GM12873 (cell line): Measurements from ENCODE around the gene CTAG1A.

Experiments used
- TF ChIP-seq, protein P1 (sequence below): IDR thresholded peaks from 2 replicates; pipeline ENCODE4 v1.5.1; 2012; ENCODE audit warnings: low read depth, mild to moderate bottlenecking, moderate library complexity, low read length, control low read depth; ENCODE audit not compliant: insufficient read depth; ENCODE audit errors: missing control alignments

Gene CTAG1A

DNA sequence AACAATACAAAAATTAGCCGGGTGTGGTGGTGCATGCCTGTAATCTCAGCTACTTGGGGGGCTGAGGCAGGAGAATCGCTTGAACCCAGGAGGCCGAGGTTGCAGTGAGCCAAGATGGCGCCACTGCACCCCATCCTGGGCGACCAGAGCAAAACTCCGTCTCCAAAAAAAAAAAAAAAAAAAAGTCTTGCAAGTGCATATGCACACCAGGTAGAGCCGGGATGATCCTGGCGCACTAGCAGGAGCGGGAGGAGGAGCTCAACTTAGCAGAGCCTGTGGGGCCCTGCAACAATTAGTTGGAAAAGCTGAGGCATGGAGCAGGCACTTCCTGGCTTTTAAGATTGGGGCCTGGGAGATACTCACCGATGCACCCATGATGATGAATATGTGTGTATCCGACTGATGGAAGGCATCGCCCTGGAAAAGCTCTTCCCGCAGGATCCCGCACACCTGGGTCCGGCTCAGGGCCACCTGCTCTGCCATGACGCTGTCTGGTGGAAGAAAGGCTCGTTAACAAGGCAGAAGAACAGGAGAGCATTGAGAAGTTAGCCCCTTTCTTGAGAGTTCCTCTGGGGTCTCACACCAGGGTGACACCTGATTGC is 39.2 kb upstream of the CTAG1A start:
- TF ChIP-seq, protein P1, sequence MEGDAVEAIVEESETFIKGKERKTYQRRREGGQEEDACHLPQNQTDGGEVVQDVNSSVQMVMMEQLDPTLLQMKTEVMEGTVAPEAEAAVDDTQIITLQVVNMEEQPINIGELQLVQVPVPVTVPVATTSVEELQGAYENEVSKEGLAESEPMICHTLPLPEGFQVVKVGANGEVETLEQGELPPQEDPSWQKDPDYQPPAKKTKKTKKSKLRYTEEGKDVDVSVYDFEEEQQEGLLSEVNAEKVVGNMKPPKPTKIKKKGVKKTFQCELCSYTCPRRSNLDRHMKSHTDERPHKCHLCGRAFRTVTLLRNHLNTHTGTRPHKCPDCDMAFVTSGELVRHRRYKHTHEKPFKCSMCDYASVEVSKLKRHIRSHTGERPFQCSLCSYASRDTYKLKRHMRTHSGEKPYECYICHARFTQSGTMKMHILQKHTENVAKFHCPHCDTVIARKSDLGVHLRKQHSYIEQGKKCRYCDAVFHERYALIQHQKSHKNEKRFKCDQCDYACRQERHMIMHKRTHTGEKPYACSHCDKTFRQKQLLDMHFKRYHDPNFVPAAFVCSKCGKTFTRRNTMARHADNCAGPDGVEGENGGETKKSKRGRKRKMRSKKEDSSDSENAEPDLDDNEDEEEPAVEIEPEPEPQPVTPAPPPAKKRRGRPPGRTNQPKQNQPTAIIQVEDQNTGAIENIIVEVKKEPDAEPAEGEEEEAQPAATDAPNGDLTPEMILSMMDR: no peak

DNA sequence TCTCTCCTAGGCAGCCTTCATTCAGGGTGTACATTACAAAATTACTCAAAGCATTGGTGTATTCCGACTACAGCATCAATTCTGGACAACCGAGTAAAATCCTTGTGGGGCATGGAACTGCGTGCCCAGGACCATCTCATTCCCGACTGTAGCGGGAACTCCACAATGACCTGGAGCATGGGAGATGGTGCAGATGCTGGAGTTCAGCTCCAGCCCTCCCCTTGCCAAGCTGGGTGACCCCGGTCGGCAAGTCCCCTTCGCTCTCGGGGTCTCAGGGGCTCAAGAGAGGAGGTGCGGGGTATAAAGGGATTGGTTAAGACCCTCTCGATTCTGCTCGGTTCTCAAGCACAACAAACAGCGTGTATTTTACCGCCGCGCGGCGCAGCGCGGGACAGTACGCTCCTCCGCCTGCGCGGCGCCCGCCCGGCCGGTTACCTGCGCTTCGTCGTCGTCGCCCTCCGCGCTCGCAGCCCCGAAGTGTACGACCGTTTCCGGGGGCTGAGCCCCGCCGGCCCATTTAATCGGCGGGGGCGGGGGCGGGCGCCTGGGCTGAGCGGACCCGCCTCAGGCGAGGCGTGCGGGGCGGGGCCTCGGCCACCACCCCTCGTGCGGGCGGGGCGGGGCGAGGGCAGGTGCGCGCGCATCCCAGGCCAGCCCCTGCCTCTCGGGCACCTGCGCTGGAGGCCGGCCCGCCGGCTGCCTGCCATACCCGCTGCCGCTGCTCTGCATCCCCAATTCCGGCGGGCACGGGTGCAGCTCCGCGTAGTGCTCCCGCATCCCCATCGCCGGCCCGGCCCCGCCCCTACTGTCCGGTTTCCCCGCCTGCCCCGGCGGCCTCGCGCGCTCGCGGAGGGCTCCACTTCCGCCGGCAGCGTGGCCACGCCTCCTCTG is 38.3 kb upstream of the CTAG1A start, which contains the start of gene G6PD:
Gene G6PD (minus strand): TSS at position 493 of the 891 bp plus-strand sequence. CDS start 691 bp downstream, outside the sequence.
- TF ChIP-seq, protein P1: no peak

DNA sequence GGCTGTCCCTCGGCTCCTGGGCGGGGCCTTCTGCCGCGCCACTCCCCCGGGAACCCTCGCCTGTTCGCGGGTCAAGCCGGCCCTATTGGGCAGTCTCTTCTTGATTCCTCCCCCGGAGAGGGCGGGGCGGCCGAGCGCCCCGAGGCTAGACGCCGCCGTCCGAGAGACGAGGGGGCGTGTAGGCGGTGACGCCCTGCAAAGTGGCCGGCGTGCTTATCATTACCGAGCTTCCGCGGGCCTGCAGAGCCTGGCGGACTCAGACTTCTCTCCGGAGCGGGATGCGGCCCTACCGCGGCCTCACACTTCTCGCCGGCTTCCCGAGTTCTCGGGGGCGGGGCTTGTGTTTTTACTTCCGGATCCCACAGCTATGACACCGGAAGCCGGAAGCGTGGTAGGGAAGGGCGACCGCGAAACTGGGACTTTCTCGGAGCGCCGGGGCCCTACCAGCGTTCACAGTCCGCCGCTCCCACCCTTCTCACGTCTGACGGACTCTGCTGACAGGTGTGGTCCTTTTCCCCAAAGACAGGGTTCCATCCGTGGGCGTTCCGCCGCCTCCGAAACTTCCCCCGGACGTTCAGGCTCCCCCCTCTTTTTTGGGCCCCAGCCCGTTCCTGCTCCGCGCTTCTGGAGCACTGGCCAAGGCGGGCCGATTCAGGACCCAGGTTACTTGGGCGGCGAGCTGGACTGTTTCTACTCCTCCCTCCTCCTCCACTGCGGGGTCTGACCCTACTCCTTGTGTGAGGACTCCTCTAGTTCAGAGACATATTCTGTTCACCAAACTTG is 37.5 kb upstream of the CTAG1A start, which contains the start of gene IKBKG:
Gene IKBKG (plus strand): TSS at position 376 of the 783 bp plus-strand sequence. CDS start 4,383 bp downstream, outside the sequence.
- TF ChIP-seq, protein P1: no peak

DNA sequence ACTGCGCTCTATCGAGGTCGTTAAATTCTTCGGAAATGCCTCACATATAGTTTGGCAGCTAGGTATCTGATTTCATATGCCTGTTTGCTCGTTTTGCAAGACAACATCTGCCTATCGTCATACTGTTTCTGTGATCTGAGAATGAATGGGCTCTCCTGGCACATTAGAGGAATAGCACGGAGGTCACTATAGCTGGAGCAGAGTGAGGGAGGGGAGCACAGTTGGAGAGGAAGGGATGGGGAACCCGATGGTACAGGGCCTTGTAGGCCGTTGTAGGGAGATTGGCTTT is 37.0 kb upstream of the CTAG1A start:
- TF ChIP-seq, protein P1: no peak

DNA sequence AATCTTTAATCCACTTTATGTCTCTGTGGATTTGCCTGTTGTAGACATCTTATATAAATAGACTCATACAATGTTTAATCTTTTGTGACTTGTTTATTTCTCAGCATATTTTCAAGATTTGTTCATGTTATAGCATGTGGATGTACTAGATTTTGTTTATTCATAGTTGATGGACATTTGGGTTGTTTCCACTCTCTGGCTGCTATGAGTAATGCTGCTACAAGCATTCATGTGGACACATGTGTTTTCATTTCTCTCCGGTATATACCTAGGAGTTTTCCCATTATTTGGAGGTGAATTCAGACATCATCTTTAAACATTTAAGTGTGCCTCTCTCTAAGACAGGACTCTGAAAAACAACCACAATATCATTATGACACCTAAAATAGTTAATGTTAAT is 35.2 kb upstream of the CTAG1A start:
- TF ChIP-seq, protein P1: no peak

DNA sequence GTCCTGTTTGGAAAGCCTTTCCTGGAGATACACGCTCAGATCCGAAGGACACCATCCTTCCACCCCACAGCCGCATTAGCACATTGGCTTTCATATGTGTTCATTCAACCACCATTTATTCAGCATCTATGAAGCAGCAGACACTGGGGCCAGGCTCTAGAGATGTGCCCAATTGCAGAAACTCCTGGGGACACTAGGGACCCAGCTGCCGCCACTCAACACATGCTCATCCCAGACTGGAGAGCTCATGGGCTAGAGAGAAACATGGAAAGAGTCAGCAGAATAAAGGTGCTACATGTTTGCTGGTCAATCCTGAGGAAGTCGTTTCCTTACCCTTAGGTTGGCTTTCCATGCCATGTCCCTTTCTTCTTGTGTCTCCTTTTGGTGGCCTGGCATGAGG is 7.6 kb downstream of the CTAG1A start:
- TF ChIP-seq, protein P1: no peak

DNA sequence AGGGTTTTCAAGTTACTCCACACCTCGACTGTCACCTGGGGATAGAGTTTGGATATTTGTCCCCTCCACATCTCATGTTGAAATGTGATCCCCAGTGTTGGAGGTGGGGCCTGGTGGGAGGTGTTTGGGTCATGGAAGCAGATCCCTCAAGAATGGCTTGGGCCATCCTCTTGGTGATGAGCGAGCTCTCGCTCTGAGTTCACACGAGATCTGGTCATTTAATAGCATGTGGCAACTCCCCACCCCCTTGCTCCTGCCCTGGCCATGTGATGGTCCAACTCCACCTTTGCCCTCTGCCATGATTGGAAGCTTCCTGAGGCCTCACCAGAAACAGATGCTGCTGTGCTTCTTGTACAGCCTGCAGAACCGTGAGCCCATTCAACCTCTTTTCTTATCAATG is 8.3 kb downstream of the CTAG1A start:
- TF ChIP-seq, protein P1: no peak
